A549 (cell line): Measurements from ENCODE around the gene ZNF879. TPM values are rescaled to one million over a fixed set of nuclear protein-coding genes. Genes with fewer than 3 reads are reported as not detected.

Experiments
- ATAC-seq, 2 experiments: fragments of 200-7000 bp in 1 of 2; fragments of >200 bp in 1 of 2; cut with Nextera tagmentation in 1 of 2; cut with Tn5 transposase in 1 of 2; 3 replicates each; pipeline versions ENCODE4 v1.8.0 to v1.9.1; 2018 to 2020; ENCODE audit warnings: mild to moderate bottlenecking in 1 of 2, moderate library complexity in 1 of 2
- CTCF ChIA-PET: fragments of 300-600 bp; sonication (Branson Sonifier 250); formaldehyde crosslinking; extraction: SDS; loops from one replicate; lab custom pipeline; 2021; ENCODE audit warnings: antibody characterized with exemption, inconsistent platforms; lab: Yijun Ruan, JAX
- POLR2A ChIA-PET: fragments of 350-600 bp; formaldehyde crosslinking; extraction: SDS; loops from one replicate; lab custom pipeline; 2021; ENCODE audit warnings: antibody characterized with exemption, inconsistent platforms; lab: Yijun Ruan, JAX
- DNase-seq, 2 experiments: peaks; one replicate each; pipeline versions ENCODE4 v3.0.0 to v3.0.0-alpha.2; 2011 to 2016; ENCODE audit warnings: low read depth in 1 of 2, low spot score in 1 of 2
- FAIRE-seq: peaks from 2 replicates; lab custom pipeline; 2011; peaks lifted over from hg19 to GRCh38; lab: Jason Lieb, UNC
- H3K27ac ChIP-seq, 2 experiments: fragments of >200 bp; sonication (Bioruptor Twin); formaldehyde crosslinking; 3 replicates each; pipeline ENCODE4 v1.5.1; 2016 to 2017
- H3K4me1 ChIP-seq: fragments of >200 bp; sonication (Bioruptor Twin); formaldehyde crosslinking; 3 replicates; pipeline ENCODE4 v1.6.1; 2016
- H3K4me2 ChIP-seq: fragments of >200 bp; sonication (Bioruptor Twin); formaldehyde crosslinking; 3 replicates; pipeline ENCODE4 v1.6.1; 2016
- H3K4me3 ChIP-seq: fragments of >200 bp; sonication (Bioruptor Twin); formaldehyde crosslinking; 3 replicates; pipeline ENCODE4 v1.5.1; 2016
- H3K9me3 ChIP-seq: fragments of >200 bp; sonication (Bioruptor Twin); formaldehyde crosslinking; 3 replicates; pipeline ENCODE4 v1.6.1; 2016
- CEBPB ChIP-seq, 2 experiments: fragments of >200 bp in 1 of 2; sonication (Bioruptor Twin) in 1 of 2; formaldehyde crosslinking in 1 of 2; IDR thresholded peaks; 2 replicates each; pipeline ENCODE4 v1.6.1; 2012 to 2016
- CHD4 ChIP-seq: fragments of 200-600 bp; sonication (generic); IDR thresholded peaks from 2 replicates; pipeline ENCODE4 v1.6.1; 2016; ENCODE audit warnings: antibody characterized with exemption, mild to moderate bottlenecking, borderline replicate concordance
- FOSB ChIP-seq: fragments of 250-450 bp; sonication (Bioruptor Pico); IDR thresholded peaks from 2 replicates; pipeline ENCODE4 v1.5.0; 2020; ENCODE audit warnings: mild to moderate bottlenecking, moderate library complexity
- HDAC2 ChIP-seq: fragments of 200-600 bp; sonication (generic); IDR thresholded peaks from 2 replicates; pipeline ENCODE4 v1.6.1; 2016
- HOXA7 ChIP-seq: fragments of 250-450 bp; sonication (Bioruptor Pico); IDR thresholded peaks from 2 replicates; pipeline ENCODE4 v1.5.0; 2020; ENCODE audit warnings: mild to moderate bottlenecking, moderate library complexity
- JUNB ChIP-seq: fragments of >200 bp; sonication (Bioruptor Twin); formaldehyde crosslinking; IDR thresholded peaks from 2 replicates; pipeline ENCODE4 v1.6.1; 2016
- KDM5A ChIP-seq: fragments of 200-600 bp; sonication (generic); IDR thresholded peaks from 2 replicates; pipeline ENCODE4 v1.6.1; 2016; ENCODE audit warnings: antibody characterized with exemption, mild to moderate bottlenecking
- MAFK ChIP-seq: fragments of 450-650 bp; IDR thresholded peaks from 2 replicates; pipeline ENCODE4 v1.6.1; 2014; ENCODE audit not compliant: partially characterized antibody
- MAZ ChIP-seq: fragments of 150-350 bp; IDR thresholded peaks from 2 replicates; pipeline ENCODE4 v1.6.1; 2014; ENCODE audit warnings: antibody characterized with exemption, low read depth, low read length, borderline replicate concordance
- MYC ChIP-seq: IDR thresholded peaks from 2 replicates; pipeline ENCODE4 v1.6.1; 2012; ENCODE audit warnings: mild to moderate bottlenecking, inconsistent platforms, low read length, improper control_type of control experiment, borderline replicate concordance
- POLR2AphosphoS2 ChIP-seq: conservative IDR thresholded peaks from 2 replicates; pipeline ENCODE4 v1.6.1; 2012; ENCODE audit warnings: low read length, improper control_type of control experiment, inconsistent platforms
- RARB ChIP-seq: fragments of 250-450 bp; sonication (Bioruptor Pico); IDR thresholded peaks from 2 replicates; pipeline ENCODE4 v1.8.0; 2021; ENCODE audit warnings: mild to moderate bottlenecking, moderate library complexity
- ZC3H11A ChIP-seq: fragments of 450-650 bp; IDR thresholded peaks from 2 replicates; pipeline ENCODE4 v1.6.1; 2014; ENCODE audit warnings: antibody characterized with exemption, mild to moderate bottlenecking
- ZSCAN20 ChIP-seq: fragments of 250-450 bp; sonication (Bioruptor Pico); IDR thresholded peaks from 2 replicates; pipeline ENCODE4 v1.8.0; 2022; ENCODE audit warnings: mild to moderate bottlenecking, moderate library complexity
- WGBS: methylation state at CpG from one replicate; pipeline ENCODE4 v1.1.6; 2017; ENCODE audit errors: missing lambda C conversion rate; 5-methylcytosine and 5-hydroxymethylcytosine counted together
- polyA plus RNA-seq, 4 experiments: library from polyadenylated mRNA; depleted of rRNA in 3 of 4; stranded (reverse); fragments of >200 nt; fragmentation: RNase III in 1 of 4; extraction: RNeasy Plus Mini Kit Qiagen cat#74134 plus additional on column Dnase treatment in 1 of 4; gene quantifications; 2 replicates in 3 of 4; 3 replicates in 1 of 4; pipeline ENCODE4 v1.2.3, GENCODE V29; 2011 to 2017
- TF ChIP-seq, protein P1 (sequence below): fragments of >200 bp; sonication (Bioruptor Twin); formaldehyde crosslinking; IDR thresholded peaks from 3 replicates; pipeline ENCODE4 v1.5.1; 2016
- TF ChIP-seq, protein P2 (sequence below): fragments of >200 bp; sonication (Bioruptor Twin); formaldehyde crosslinking; IDR thresholded peaks from 3 replicates; pipeline ENCODE4 v1.6.1; 2016
- TF ChIP-seq, protein P3 (sequence below): fragments of 250-450 bp; sonication (Bioruptor Pico); IDR thresholded peaks from 2 replicates; pipeline ENCODE4 v1.5.0; 2021; ENCODE audit warnings: mild to moderate bottlenecking, moderate library complexity, borderline replicate concordance
- TF ChIP-seq, protein P4 (sequence below): fragments of 250-450 bp; sonication (Bioruptor Pico); IDR thresholded peaks from 2 replicates; pipeline ENCODE4 v1.5.0; 2020; ENCODE audit warnings: low read depth, mild to moderate bottlenecking, moderate library complexity
- TF ChIP-seq, protein P5 (sequence below): IDR thresholded peaks from 2 replicates; pipeline ENCODE4 v1.6.1; 2012; ENCODE audit warnings: low read depth, borderline replicate concordance
- TF ChIP-seq, protein P6 (sequence below): fragments of 450-650 bp; IDR thresholded peaks from 2 replicates; pipeline ENCODE4 v1.6.1; 2014; ENCODE audit warnings: antibody characterized with exemption

Gene ZNF879
- polyA plus RNA-seq, 2 of the 4 experiments (the other 2 are of a cell fraction) = 1.3 to 1.4 TPM

DNA sequence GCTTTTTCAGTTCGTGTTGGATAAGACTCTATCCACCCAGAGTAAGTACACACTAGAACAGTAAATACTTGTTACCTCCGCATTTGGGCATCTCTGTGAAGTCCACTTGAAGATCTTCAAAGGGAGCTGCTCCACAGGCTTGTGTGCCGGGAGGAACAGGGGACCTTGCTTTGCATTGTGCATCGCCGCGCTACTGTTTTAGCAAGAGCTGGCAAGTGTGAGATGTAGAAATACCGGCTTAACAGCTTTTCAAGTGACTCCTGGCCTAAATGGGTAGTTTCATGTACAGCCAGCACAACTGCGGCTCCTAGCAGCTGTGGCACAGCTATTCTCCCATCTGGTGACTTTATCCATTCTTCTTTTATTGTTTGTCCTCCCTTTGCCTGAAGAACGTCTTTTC, 28.2 kb downstream of the ZNF879 start (continued):
- TF ChIP-seq RARB (CRISPR knock-in tag) (no peak), MAZ (no peak)

DNA sequence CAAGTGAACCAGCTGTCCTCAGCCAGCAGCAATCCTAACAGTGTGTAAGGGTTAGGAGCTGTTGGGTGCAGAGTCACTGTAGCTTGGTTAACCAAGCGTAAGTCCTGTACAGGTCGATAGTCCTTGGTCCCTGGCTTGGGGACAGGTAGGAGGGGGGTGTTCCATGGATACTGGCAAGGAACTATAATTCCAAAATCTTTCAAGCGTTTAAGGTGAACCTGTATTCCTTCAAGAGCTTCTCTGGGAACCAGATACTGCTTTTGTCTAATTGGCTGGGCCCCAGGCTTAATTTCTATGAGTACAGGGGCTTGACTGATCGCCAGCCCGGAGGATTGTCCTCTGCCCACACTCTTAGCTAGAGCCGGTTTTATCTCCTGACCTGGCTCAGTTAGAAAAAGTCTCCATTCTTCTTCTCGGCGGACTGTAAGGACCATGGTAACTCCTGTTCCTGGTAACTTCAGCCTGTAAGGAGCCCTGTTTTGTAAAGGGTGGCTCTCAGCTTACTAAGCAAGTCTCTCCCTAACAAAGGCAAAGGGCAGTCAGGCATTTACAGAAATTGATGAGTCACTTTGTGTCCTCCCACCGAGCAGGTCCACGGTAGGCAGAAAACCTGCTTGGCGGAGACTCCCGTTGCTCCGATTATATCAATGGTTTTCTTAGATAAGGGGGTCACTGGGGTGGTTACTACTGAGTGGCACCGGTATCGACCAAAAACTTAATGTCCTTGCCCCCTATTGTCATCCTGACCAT, 30.6 kb downstream of the ZNF879 start:
- no peaks in the 10 kb centered on the region for H3K4me1 ChIP-seq
- no peak overlapping the region for H3K27ac ChIP-seq
- no peak for DNase-seq
- H3K4me2 ChIP-seq = no peak overlapping the region
- FAIRE-seq = no peak
- 38% methylated on average over 15 of the region's 15 CpGs for WGBS
- ChIA-PET CTCF (interaction anchor here (1.4 kb wide), 1 partner anchor 9 kb away, joined by 3 read pairs; no protein-coding TSS in a partner anchor), POLR2A (no interaction called here)
- H3K4me3 ChIP-seq = no peak overlapping the region
- H3K9me3 ChIP-seq = peaks cover 41% of the 10 kb centered on the region
- no peak for ATAC-seq
- TF ChIP-seq ZSCAN20 (CRISPR knock-in tag) = no peak
- TF ChIP-seq, protein P1, sequence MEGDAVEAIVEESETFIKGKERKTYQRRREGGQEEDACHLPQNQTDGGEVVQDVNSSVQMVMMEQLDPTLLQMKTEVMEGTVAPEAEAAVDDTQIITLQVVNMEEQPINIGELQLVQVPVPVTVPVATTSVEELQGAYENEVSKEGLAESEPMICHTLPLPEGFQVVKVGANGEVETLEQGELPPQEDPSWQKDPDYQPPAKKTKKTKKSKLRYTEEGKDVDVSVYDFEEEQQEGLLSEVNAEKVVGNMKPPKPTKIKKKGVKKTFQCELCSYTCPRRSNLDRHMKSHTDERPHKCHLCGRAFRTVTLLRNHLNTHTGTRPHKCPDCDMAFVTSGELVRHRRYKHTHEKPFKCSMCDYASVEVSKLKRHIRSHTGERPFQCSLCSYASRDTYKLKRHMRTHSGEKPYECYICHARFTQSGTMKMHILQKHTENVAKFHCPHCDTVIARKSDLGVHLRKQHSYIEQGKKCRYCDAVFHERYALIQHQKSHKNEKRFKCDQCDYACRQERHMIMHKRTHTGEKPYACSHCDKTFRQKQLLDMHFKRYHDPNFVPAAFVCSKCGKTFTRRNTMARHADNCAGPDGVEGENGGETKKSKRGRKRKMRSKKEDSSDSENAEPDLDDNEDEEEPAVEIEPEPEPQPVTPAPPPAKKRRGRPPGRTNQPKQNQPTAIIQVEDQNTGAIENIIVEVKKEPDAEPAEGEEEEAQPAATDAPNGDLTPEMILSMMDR = no peak
- no peak for TF ChIP-seq HDAC2
- TF ChIP-seq, protein P2, sequence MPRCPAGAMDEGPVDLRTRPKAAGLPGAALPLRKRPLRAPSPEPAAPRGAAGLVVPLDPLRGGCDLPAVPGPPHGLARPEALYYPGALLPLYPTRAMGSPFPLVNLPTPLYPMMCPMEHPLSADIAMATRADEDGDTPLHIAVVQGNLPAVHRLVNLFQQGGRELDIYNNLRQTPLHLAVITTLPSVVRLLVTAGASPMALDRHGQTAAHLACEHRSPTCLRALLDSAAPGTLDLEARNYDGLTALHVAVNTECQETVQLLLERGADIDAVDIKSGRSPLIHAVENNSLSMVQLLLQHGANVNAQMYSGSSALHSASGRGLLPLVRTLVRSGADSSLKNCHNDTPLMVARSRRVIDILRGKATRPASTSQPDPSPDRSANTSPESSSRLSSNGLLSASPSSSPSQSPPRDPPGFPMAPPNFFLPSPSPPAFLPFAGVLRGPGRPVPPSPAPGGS = no peak
- no peak for TF ChIP-seq CHD4
- no peak for TF ChIP-seq RARB (CRISPR knock-in tag)
- TF ChIP-seq, protein P3, sequence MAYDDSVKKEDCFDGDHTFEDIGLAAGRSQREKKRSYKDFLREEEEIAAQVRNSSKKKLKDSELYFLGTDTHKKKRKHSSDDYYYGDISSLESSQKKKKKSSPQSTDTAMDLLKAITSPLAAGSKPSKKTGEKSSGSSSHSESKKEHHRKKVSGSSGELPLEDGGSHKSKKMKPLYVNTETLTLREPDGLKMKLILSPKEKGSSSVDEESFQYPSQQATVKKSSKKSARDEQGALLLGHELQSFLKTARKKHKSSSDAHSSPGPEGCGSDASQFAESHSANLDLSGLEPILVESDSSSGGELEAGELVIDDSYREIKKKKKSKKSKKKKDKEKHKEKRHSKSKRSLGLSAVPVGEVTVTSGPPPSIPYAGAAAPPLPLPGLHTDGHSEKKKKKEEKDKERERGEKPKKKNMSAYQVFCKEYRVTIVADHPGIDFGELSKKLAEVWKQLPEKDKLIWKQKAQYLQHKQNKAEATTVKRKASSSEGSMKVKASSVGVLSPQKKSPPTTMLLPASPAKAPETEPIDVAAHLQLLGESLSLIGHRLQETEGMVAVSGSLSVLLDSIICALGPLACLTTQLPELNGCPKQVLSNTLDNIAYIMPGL = no peak
- TF ChIP-seq ZC3H11A = no peak
- no peak for TF ChIP-seq MYC
- no peak for TF ChIP-seq JUNB

DNA sequence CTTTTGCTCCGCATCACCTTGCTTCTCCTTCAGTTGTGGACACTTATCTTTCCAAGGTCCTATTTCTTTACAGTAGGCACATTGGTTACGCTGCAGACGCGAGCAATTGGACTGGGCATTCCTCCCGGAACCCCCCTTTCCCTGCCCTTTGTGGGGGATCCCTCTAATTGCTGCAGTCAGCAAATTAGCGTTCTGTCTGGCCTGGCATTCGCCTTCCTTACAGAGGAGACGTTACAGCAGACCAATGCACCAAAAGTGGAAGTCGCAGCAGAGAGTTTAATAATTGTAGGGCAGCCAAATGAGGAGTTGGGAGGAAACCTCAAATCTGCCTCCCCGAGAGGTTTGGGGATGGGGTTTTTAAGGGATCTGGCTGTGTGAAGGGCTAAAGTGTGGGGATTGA, 31.3 kb downstream of the ZNF879 start:
- POLR2A ChIA-PET = no interaction called here
- H3K4me1 ChIP-seq = no peaks in the 10 kb centered on the region
- H3K27ac ChIP-seq = no peak overlapping the region
- H3K9me3 ChIP-seq = peaks cover 43% of the 10 kb centered on the region
- DNase-seq (no peak), FAIRE-seq (no peak), ATAC-seq (no peak)
- no peak overlapping the region for H3K4me3 ChIP-seq
- 17% methylated on average over 9 of the region's 10 CpGs for WGBS
- CTCF ChIA-PET = no interaction called here
- no peak overlapping the region for H3K4me2 ChIP-seq
- TF ChIP-seq MAFK (peak; percentile 74), ZC3H11A (no peak)

DNA sequence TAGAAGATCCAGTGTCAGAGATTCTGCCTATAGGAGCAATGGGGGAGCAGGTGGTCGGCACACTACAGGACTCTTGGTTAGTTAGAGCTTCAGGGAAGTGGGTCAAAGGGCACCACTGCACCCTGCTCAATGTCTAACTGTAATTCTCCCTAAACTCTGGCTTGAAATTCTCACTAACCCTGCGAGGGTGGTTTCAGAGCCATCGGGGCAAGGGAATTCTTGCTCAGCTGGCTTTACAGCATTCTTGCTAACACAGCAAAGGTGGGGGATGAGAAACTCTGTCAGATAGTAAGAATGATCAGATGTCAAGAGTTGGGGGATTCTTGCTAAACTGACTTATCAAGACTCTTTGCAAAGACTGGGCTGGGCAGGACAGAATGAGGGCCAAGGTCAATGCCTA, 31.8 kb downstream of the ZNF879 start:
- DNase-seq (no peak), FAIRE-seq (no peak), ATAC-seq (no peak)
- H3K4me2 ChIP-seq = no peak overlapping the region
- H3K4me1 ChIP-seq = no peaks in the 10 kb centered on the region
- 3% methylated on average over 3 of the region's 3 CpGs for WGBS
- CTCF ChIA-PET = no interaction called here
- H3K27ac ChIP-seq = no peak overlapping the region
- no peak overlapping the region for H3K4me3 ChIP-seq
- POLR2A ChIA-PET = no interaction called here
- peaks cover 44% of the 10 kb centered on the region for H3K9me3 ChIP-seq
- TF ChIP-seq RARB (CRISPR knock-in tag) (no peak), POLR2AphosphoS2 (no peak), FOSB (CRISPR knock-in tag) (no peak), CEBPB (IDR thresholded peaks at IDR 0.05) (no peak), HOXA7 (CRISPR knock-in tag) (no peak), MAZ (no peak), ZC3H11A (no peak), KDM5A (no peak)
- TF ChIP-seq, protein P4, sequence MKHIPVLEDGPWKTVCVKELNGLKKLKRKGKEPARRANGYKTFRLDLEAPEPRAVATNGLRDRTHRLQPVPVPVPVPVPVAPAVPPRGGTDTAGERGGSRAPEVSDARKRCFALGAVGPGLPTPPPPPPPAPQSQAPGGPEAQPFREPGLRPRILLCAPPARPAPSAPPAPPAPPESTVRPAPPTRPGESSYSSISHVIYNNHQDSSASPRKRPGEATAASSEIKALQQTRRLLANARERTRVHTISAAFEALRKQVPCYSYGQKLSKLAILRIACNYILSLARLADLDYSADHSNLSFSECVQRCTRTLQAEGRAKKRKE (CRISPR knock-in tag) = no peak
- TF ChIP-seq, protein P1 = no peak
- TF ChIP-seq, protein P5, sequence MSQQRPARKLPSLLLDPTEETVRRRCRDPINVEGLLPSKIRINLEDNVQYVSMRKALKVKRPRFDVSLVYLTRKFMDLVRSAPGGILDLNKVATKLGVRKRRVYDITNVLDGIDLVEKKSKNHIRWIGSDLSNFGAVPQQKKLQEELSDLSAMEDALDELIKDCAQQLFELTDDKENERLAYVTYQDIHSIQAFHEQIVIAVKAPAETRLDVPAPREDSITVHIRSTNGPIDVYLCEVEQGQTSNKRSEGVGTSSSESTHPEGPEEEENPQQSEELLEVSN = no peak
- TF ChIP-seq, protein P6, sequence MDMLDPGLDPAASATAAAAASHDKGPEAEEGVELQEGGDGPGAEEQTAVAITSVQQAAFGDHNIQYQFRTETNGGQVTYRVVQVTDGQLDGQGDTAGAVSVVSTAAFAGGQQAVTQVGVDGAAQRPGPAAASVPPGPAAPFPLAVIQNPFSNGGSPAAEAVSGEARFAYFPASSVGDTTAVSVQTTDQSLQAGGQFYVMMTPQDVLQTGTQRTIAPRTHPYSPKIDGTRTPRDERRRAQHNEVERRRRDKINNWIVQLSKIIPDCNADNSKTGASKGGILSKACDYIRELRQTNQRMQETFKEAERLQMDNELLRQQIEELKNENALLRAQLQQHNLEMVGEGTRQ = no peak
